ENCODE results near the gene EXPH5. TPM values are rescaled to one million over a fixed set of nuclear protein-coding genes. Genes with fewer than 3 reads are reported as not detected.

EXPH5 gene
- total RNA-seq, 1 experiment from 2014 or later = 36.3 TPM

DNA sequence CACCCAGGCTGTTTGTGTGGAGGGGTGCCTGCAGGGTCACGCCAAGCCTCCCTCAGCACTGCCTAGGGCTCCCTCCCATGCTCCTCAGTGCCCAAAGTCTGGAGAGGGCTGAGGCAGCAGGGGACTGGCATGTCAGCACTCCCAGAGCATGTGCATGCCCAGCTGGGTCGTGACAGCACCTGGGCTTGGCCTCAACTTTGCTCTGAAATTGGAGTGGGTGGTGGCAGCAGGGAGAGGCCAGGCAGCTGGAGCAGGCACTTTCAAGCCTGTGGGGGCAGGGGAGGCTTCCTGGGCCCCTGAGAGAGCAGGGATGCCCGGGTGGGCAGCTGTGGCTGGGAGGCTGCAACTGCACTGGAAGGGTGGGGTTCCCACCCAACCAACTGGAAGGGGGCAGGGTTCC, 35.7 kb upstream of the EXPH5 start:
- no peaks in the 10 kb centered on the region for H3K9me2 ChIP-seq (ENCODE audit: insufficient read depth)
- no peaks in the 10 kb centered on the region for H3K27me3 ChIP-seq (ENCODE audit: insufficient read depth, low read depth)
- H4K20me1 ChIP-seq (ENCODE audit: insufficient read depth) = no peaks in the 10 kb centered on the region
- no peak overlapping the region for H3K27ac ChIP-seq
- no peak overlapping the region for H3K4me3 ChIP-seq
- ChIA-PET POLR2A (ENCODE audit: unreplicated experiment) (interaction anchor here (0.7 kb wide), 1 partner anchor 783 kb away, joined by 3 read pairs; no protein-coding TSS in a partner anchor), CTCF (no interaction called here)
- no peak overlapping the region for H3K4me2 ChIP-seq
- peaks cover 7% of the 10 kb centered on the region for H3F3A ChIP-seq (ENCODE audit: insufficient read depth, low read depth)
- no peaks in the 10 kb centered on the region for H3K36me3 ChIP-seq (ENCODE audit: low read depth)
- no TSS peak for BruUV-seq (replicated peaks)
- no peak for TF ChIP-seq EZH2 (IDR thresholded peaks at IDR 0.05; ENCODE audit: low read depth)
- TF ChIP-seq, protein P1, sequence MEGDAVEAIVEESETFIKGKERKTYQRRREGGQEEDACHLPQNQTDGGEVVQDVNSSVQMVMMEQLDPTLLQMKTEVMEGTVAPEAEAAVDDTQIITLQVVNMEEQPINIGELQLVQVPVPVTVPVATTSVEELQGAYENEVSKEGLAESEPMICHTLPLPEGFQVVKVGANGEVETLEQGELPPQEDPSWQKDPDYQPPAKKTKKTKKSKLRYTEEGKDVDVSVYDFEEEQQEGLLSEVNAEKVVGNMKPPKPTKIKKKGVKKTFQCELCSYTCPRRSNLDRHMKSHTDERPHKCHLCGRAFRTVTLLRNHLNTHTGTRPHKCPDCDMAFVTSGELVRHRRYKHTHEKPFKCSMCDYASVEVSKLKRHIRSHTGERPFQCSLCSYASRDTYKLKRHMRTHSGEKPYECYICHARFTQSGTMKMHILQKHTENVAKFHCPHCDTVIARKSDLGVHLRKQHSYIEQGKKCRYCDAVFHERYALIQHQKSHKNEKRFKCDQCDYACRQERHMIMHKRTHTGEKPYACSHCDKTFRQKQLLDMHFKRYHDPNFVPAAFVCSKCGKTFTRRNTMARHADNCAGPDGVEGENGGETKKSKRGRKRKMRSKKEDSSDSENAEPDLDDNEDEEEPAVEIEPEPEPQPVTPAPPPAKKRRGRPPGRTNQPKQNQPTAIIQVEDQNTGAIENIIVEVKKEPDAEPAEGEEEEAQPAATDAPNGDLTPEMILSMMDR (conservative IDR thresholded peaks at IDR 0.05) = no peak
- no peak overlapping the region for H2AFZ ChIP-seq
- DNase-seq = no peak
- intact Hi-C loops (cut with micrococcal nuclease; ENCODE audit: unreplicated experiment) = no loop called here
- no peaks in the 10 kb centered on the region; the same call in 1 of the 2 replicates for H3K9me3 ChIP-seq (ENCODE audit: insufficient read depth, low read depth)
- no peaks in the 10 kb centered on the region for H3K79me2 ChIP-seq (ENCODE audit: low read depth)
- H3K4me1 ChIP-seq (replicated peaks; ENCODE audit: insufficient read depth) = peaks cover 7% of the 10 kb centered on the region

DNA sequence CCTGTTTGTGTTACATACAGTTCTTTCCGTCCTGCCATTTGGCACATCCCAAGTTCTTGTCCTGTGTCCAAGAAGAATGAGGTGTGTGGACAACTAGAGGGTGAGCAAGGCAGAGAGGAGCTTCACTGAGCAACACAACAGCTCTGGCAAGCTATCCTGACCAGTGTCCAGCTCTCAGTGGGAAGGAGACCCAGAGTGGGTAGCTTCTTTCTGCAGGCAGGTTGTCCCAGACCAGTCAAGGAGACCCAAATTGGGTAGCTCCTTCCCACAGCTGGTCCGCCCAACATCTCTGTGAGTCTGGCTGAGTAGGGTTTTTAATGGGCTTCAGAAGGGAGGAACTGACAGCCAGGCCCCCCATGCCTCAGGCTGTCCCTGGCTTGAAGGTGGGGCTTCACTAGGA, 35.2 kb upstream of the EXPH5 start:
- CTCF ChIA-PET = no interaction called here

DNA sequence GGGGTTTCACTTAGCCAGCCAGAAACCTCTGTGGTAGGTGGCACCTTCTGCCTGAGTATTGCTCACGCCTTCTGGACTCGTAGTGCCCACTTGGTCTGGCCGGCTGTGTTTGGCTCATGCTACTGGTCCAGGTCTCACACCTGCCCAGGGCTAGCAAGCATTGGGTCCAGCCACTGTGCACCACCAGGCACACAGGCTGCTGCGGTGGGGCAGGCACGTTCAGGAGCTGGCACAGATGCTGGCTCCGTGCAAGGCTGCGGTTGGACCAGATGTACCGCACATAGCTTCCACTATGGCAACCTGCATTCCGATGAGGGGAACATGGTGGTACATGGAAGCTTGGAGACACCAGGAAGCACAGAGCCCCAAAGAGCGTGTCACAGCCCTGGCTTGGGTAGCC, 34.8 kb upstream of the EXPH5 start:
- ChIA-PET CTCF (no interaction called here), POLR2A (ENCODE audit: unreplicated experiment) (interaction anchor here (0.7 kb wide), 1 partner anchor 782 kb away, joined by 3 read pairs; no protein-coding TSS in a partner anchor)

More for the DNA sequence above, 35.2 kb upstream of the EXPH5 start:
- Histone ChIP-seq H3K36me3 (ENCODE audit: low read depth) (no peaks in the 10 kb centered on the region), H3K9me2 (ENCODE audit: insufficient read depth) (no peaks in the 10 kb centered on the region), H3K79me2 (ENCODE audit: low read depth) (no peaks in the 10 kb centered on the region), H3K4me3 (no peak overlapping the region), H3K27ac (no peak overlapping the region), H4K20me1 (ENCODE audit: insufficient read depth) (no peaks in the 10 kb centered on the region), H2AFZ (no peak overlapping the region), H3K4me2 (no peak overlapping the region), H3K4me1 (replicated peaks; ENCODE audit: insufficient read depth) (peaks cover 3% of the 10 kb centered on the region; the same call in 1 of the 2 replicates), H3K27me3 (ENCODE audit: insufficient read depth, low read depth) (no peaks in the 10 kb centered on the region), H3F3A (ENCODE audit: insufficient read depth, low read depth) (peaks cover 2% of the 10 kb centered on the region), H3K9me3 (ENCODE audit: insufficient read depth, low read depth) (no peaks in the 10 kb centered on the region; the same call in 1 of the 2 replicates)
- no peak for TF ChIP-seq EZH2 (IDR thresholded peaks at IDR 0.05; ENCODE audit: low read depth)
- TF ChIP-seq, protein P1 (conservative IDR thresholded peaks at IDR 0.05) = no peak
- BruUV-seq (replicated peaks) = no TSS peak
- POLR2A ChIA-PET (ENCODE audit: unreplicated experiment) = interaction anchor here (0.7 kb wide), 1 partner anchor 783 kb away, joined by 3 read pairs; no protein-coding TSS in a partner anchor
- DNase-seq = no peak
- intact Hi-C loops (cut with micrococcal nuclease; ENCODE audit: unreplicated experiment) = no loop called here

More for the DNA sequence above, 34.8 kb upstream of the EXPH5 start:
- no peaks in the 10 kb centered on the region; the same call in 1 of the 2 replicates for H3F3A ChIP-seq (ENCODE audit: insufficient read depth, low read depth)
- no peaks in the 10 kb centered on the region for H3K4me1 ChIP-seq (replicated peaks; ENCODE audit: insufficient read depth)
- H3K27ac ChIP-seq = no peak overlapping the region
- H3K4me3 ChIP-seq = no peak overlapping the region
- no peak overlapping the region for H2AFZ ChIP-seq
- no peak for DNase-seq
- no peaks in the 10 kb centered on the region for H3K36me3 ChIP-seq (ENCODE audit: low read depth)
- no peaks in the 10 kb centered on the region for H3K79me2 ChIP-seq (ENCODE audit: low read depth)
- no TSS peak for BruUV-seq (replicated peaks)
- H3K27me3 ChIP-seq (ENCODE audit: insufficient read depth, low read depth) = no peaks in the 10 kb centered on the region
- H3K9me2 ChIP-seq (ENCODE audit: insufficient read depth) = no peaks in the 10 kb centered on the region
- intact Hi-C loops (cut with micrococcal nuclease; ENCODE audit: unreplicated experiment) = no loop called here
- no peak overlapping the region for H3K4me2 ChIP-seq
- peaks cover under 1% of the 10 kb centered on the region; the same call in 1 of the 2 replicates for H3K9me3 ChIP-seq (ENCODE audit: insufficient read depth, low read depth)
- no peaks in the 10 kb centered on the region for H4K20me1 ChIP-seq (ENCODE audit: insufficient read depth)
- no peak for TF ChIP-seq EZH2 (IDR thresholded peaks at IDR 0.05; ENCODE audit: low read depth)
- TF ChIP-seq, protein P1 (conservative IDR thresholded peaks at IDR 0.05) = no peak
